ENCODE measurements around the gene CDC42.

Gene CDC42

DNA sequence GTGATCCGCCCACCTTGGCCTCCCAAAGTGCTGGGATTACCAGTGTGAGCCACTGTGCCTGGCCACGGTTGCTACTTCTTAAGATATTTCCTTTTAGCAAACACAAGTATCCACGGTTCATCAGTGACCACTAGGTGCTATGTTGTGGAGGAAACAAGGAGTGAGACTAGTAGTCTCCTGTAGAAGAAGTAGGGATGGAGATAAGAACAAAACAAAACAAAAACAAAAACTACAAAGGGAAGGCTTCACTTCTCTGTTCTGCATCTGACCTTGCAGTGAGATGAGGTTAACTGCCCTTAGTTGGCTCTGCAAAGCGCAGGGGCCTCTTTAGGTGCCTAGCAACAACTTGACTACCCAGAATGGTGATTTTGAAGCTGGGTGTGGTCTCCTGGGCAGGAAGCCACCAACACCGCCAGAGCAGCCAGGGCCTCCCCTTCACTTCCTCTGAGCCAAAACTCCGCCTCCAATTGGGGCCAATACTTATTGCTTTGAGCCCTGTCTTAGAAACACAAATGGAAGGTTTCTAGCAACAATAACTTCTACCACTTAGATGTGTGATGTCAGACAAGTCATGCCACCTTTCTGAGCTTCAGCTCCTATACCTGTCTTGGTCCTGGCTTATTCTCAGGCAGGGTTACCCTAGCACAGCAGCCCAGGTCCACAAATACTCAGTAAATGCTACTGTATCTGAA, 12.8 kb upstream of the CDC42 start:
- TF ChIP-seq, protein P1, sequence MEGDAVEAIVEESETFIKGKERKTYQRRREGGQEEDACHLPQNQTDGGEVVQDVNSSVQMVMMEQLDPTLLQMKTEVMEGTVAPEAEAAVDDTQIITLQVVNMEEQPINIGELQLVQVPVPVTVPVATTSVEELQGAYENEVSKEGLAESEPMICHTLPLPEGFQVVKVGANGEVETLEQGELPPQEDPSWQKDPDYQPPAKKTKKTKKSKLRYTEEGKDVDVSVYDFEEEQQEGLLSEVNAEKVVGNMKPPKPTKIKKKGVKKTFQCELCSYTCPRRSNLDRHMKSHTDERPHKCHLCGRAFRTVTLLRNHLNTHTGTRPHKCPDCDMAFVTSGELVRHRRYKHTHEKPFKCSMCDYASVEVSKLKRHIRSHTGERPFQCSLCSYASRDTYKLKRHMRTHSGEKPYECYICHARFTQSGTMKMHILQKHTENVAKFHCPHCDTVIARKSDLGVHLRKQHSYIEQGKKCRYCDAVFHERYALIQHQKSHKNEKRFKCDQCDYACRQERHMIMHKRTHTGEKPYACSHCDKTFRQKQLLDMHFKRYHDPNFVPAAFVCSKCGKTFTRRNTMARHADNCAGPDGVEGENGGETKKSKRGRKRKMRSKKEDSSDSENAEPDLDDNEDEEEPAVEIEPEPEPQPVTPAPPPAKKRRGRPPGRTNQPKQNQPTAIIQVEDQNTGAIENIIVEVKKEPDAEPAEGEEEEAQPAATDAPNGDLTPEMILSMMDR (IDR thresholded peaks at IDR 0.05; ENCODE audit: insufficient read depth, low read length, missing control alignments), result no peak
- DNase-seq (ENCODE audit: low read depth, low spot score), result no peak
- no peak overlapping the region for H3K4me3 ChIP-seq (ENCODE audit: low read depth, low read length)
- POLR2A ChIA-PET, result interaction anchor here (1.6 kb wide), 1 partner anchor 12 kb away, joined by 3 read pairs; the partner anchor contains the start of gene CDC42
- CTCF ChIA-PET, result interaction anchor here (1.0 to 1.3 kb wide), 4 partner anchors 9 to 66 kb away, joined by 3 to 7 read pairs (median 3); no protein-coding TSS in a partner anchor

DNA sequence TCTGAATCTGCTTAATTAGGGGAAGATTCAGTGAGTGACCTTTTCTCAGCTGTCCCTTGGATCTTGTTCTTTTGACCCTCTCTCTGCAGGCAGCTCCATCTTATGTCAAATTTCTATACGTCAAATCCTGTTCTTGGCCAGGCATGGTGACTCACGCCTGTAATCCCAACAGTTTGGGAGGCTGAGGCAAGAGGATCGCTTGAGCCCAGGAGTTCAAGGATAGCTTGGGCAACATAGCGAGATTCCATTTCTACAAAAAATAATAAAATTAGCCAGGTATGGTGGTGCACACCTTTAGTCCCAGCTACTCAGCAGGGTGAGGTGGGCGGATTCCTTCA, 12.3 kb upstream of the CDC42 start:
- TF ChIP-seq, protein P1 (IDR thresholded peaks at IDR 0.05; ENCODE audit: insufficient read depth, low read length, missing control alignments), result no peak
- CTCF ChIA-PET, result interaction anchor here (1.0 to 1.3 kb wide), 4 partner anchors 9 to 65 kb away, joined by 3 to 7 read pairs (median 3); no protein-coding TSS in a partner anchor
- POLR2A ChIA-PET, result interaction anchor here (1.6 kb wide), 1 partner anchor 12 kb away, joined by 3 read pairs; the partner anchor contains the start of gene CDC42
- no peak for DNase-seq (ENCODE audit: low read depth, low spot score)
- H3K4me3 ChIP-seq (ENCODE audit: low read depth, low read length), result no peak overlapping the region

DNA sequence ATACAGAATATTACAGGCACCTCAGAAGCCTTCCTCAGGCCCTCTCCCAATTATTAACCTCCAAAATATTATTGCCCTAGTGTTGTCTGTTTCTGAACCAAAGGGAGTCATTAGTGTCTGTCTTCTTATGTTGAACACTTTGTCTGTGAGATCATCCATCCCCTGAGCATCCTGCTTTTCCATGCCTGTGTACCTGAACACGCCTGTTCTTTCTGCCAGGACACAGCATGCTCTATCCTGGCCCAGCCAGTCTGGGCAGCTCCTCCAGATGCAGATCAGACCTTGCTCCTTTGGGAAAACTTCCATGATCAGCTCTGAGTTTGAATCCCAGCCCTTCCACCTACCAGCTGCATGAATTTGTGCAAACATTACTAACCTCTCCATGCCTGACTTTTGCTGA, 11.0 kb upstream of the CDC42 start:
- POLR2A ChIA-PET, result interaction anchor here (1.6 kb wide), 1 partner anchor 11 kb away, joined by 3 read pairs; the partner anchor contains the start of gene CDC42
- no peak overlapping the region for H3K4me3 ChIP-seq (ENCODE audit: low read depth, low read length)
- DNase-seq (ENCODE audit: low read depth, low spot score), result no peak
- CTCF ChIA-PET, result interaction anchor here (1.9 kb wide), 1 partner anchor 17 kb away, joined by 9 read pairs; no protein-coding TSS in a partner anchor
- TF ChIP-seq, protein P1 (IDR thresholded peaks at IDR 0.05; ENCODE audit: insufficient read depth, low read length, missing control alignments), result no peak

DNA sequence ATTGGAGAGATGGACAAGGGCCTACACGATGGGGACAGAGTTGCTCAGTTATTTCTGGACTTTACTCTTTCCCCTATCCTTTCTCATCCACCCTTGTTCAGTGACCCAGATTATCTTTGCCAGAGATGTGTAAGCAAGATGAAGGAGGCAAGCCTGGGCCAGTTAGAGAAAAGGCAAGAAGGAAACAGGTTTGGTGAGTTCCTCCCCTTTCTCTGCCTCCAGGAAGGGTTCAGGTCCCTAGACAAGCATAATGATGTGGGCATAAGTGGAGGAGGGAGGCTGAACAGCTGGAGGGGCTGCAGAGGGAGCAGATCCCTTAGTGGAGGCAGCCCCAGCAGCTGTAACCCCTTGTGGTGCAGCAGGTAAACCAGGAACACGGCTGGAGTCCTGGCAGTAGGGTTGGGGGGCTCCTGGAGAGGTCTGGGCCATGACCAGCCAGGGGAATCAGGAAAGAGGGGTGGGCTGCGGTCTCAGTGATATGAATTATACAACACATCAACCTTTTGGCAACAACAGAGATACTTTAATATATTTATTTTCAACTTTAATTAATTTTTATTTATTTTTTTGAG, 9.2 kb upstream of the CDC42 start:
- TF ChIP-seq, protein P1 (IDR thresholded peaks at IDR 0.05; ENCODE audit: insufficient read depth, low read length, missing control alignments), result no peak
- no peak overlapping the region for H3K4me3 ChIP-seq (ENCODE audit: low read depth, low read length)
- POLR2A ChIA-PET, result no interaction called here
- no peak for DNase-seq (ENCODE audit: low read depth, low spot score)
- CTCF ChIA-PET, result no interaction called here

DNA sequence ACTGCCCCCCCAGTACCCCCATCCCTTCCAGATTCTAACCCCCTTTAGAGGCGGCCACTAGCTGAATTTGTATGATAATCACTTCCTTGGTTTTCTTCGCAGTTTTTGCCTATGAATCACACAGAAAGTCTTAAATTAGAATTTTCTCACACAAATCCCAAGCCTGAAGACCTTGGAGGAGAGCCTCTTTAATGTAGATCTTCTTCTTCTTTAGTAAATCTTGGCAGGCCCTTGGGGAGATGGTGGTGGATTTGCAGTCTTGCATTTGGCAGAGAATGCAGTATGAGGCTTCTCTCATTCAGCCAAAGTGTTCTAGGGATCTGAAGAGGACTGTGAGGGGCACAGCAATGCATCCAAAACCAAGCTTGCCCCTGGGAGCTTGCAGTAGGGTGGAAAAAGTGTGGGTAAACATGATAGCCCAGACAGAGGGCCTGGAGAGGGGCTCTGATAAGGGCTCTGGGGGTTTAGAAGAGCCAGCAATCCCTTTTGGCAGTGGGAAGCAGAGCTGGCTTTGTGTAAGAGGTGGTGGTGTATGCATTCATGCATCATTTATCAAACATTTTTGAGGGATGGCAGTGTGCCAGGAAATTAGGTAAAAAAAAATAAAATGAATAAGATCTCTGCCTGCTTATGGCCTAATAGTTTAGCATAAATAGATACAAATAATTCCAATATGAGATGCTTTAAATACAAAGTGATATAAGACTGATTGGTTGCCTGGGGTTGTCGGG, 7.7 kb upstream of the CDC42 start:
- peak; percentile 33 for DNase-seq (ENCODE audit: low read depth, low spot score)
- POLR2A ChIA-PET, result interaction anchor here (0.6 to 0.7 kb wide), 2 partner anchors 7 to 10 kb away, joined by 3 to 5 read pairs; partner anchors contain the start of gene CDC42
- TF ChIP-seq, protein P1 (IDR thresholded peaks at IDR 0.05; ENCODE audit: insufficient read depth, low read length, missing control alignments), result no peak
- CTCF ChIA-PET, result interaction anchor here (1.2 kb wide), 1 partner anchor 61 kb away, joined by 3 read pairs; no protein-coding TSS in a partner anchor
- no peak overlapping the region for H3K4me3 ChIP-seq (ENCODE audit: low read depth, low read length)

Measured in AG04449 (cell line).